Muscle layer of duodenum (tissue), 2 donors: ENCODE measurements around the gene SH3YL1.

ENCODE experiments used
- H3K27ac ChIP-seq: one replicate; pipeline ENCODE4 v1.7.0; 2013; ENCODE audit warnings: mild to moderate bottlenecking, low read length
- H3K27me3 ChIP-seq: one replicate; pipeline ENCODE4 v1.7.0; 2013; ENCODE audit warnings: low read depth, mild to moderate bottlenecking, control low read depth, low read length
- H3K36me3 ChIP-seq, 2 donors: one replicate each; pipeline ENCODE4 v1.7.0; 2013; ENCODE audit warnings: low read length in 2 of 2, control low read depth in 1 of 2, mild to moderate bottlenecking in 1 of 2; ENCODE audit not compliant: insufficient read depth in 2 of 2, control insufficient read depth in 1 of 2
- H3K4me1 ChIP-seq, 2 donors: one replicate each; pipeline ENCODE4 v1.7.0; 2013; ENCODE audit warnings: low read length in 2 of 2, mild to moderate bottlenecking in 2 of 2, control low read depth in 1 of 2, moderate library complexity in 1 of 2; ENCODE audit not compliant: insufficient read depth in 2 of 2, control insufficient read depth in 1 of 2
- H3K4me3 ChIP-seq, 2 donors: one replicate each; pipeline ENCODE4 v1.7.0; 2013; ENCODE audit warnings: low read length in 2 of 2, low read depth in 1 of 2, mild to moderate bottlenecking in 1 of 2
- H3K9me3 ChIP-seq, 2 donors: one replicate each; pipeline ENCODE4 v1.7.0; 2013; ENCODE audit warnings: low read length in 2 of 2, control low read depth in 1 of 2, mild to moderate bottlenecking in 1 of 2; ENCODE audit not compliant: control insufficient read depth in 1 of 2
- donor health status: healthy.

SH3YL1 gene

DNA sequence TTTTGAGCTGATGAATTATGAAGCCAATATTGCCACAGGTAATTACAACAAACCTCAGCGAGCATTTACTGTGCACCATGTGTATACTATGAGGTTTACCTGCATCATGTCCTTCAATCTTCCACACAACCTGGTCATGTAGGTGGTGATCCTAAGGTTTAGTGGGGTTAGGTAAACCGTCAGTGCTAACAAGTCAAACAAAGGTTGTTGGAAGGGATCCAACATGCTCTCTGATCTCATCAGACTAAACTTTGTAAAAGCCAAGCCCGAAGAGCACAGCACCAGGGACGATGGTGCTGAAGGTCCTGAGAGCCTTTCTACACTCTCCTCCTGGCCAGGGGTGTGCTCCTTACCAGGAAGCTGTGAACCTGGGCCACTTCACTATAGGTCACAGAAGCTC, 29.4 kb downstream of the SH3YL1 start:
- Histone ChIP-seq H3K4me3 (no peak overlapping the region), H3K36me3 (peaks cover 11 to 20% of the 10 kb centered on the region in 2 donors), H3K27ac (no peak overlapping the region)

DNA sequence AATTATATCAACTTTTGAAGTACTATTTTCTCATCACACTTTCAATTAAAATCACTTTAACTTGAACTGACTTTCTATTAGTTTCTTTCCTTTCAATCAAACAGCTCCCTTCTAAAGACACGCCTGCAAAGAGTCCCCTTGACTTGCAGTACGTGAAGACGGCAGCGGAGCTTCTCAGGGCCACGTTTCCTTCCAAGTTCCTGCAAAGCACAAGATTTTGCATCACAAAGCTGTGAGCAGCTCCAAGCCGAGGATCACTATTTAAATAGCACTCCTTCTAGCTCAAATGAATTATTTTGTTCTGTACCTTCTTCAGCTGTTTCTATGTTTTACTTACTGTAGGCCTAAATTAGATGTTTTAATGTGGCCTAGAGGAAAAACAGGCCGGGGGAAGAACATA, 30.8 kb downstream of the SH3YL1 start:
- H3K27ac ChIP-seq, result no peak overlapping the region

More for the DNA sequence above, 29.4 kb downstream of the SH3YL1 start:
- Histone ChIP-seq H3K4me1 (no peaks in the 10 kb centered on the region), H3K9me3 (no peaks in the 10 kb centered on the region), H3K27me3 (no peaks in the 10 kb centered on the region)

DNA sequence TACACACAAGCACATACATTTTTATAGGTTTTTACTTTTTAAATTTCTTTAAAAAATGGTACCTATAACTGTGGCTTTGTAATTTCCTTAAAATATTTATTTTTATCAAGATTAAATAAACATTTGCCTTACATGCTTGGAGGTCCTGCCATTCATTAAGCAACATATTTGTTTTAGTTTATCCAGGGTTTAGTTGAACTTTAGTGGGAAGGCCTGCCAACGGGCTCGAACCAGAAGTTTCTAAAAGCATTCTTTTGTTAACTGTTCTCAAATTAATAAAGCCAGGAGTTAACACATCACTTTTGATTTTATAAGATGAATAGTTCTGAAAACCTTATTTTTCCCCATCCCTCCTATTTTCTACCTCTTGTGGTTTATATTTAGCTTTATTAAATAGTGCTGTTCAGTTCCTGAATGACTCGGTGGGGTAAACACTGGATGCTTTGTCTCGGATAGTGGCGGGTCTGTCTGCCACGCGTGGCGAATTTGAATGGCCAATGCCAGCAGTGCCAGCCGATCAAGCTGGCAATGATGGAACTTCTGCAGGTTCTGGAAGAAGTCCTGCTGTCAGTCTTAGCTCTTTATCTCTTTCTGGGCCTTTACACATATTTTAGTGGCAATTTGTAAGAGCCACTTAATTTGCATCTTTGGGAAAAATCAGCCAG, 32.2 kb downstream of the SH3YL1 start:
- no peaks in the 10 kb centered on the region for H3K4me1 ChIP-seq
- peaks cover 16 to 34% of the 10 kb centered on the region in 2 donors for H3K36me3 ChIP-seq
- no peak overlapping the region for H3K27ac ChIP-seq
- no peak overlapping the region for H3K4me3 ChIP-seq
- H3K27me3 ChIP-seq, result no peaks in the 10 kb centered on the region
- no peaks in the 10 kb centered on the region for H3K9me3 ChIP-seq

More for the DNA sequence above, 30.8 kb downstream of the SH3YL1 start:
- H3K27me3 ChIP-seq, result no peaks in the 10 kb centered on the region
- H3K4me1 ChIP-seq, result no peaks in the 10 kb centered on the region
- no peak overlapping the region for H3K4me3 ChIP-seq
- no peaks in the 10 kb centered on the region for H3K9me3 ChIP-seq
- H3K36me3 ChIP-seq, result peaks cover 12 to 29% of the 10 kb centered on the region in 2 donors

DNA sequence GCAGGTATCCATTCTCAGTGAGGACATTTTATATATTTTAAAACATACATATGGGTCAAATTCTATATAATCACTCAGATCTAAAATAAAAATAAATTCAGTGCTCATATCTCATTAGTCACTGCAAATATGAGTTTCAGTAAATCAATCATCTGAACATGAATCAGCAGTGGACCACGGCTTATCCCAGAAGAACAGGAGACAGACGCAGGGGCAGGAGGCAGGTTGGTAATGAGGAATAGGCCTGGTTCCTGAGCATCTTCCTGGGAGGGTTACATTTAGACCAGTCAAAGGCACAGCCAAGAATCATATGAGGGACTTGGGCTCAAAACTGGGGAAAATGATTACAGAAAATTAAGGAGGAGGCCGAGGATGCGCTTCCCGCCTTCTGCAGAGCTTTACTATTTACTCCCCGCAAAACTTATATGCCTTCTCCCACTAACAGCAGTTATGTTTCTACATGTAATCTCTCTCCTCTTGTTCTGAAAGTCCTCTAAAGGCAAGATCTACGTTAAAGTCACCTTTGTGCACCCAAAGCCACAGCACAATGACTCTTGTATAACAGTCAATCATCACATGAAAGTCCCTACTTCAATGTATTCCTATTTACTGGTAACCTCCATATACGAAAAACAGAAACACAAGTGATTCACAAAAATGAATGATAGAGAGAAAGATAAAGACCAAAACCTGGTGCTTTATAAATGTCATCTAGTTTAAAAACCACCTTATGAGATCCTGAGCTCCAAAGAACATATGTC, 35.1 kb downstream of the SH3YL1 start:
- Histone ChIP-seq H3K4me1 (no peaks in the 10 kb centered on the region), H3K27ac (no peak overlapping the region), H3K36me3 (peaks cover 24 to 50% of the 10 kb centered on the region in 2 donors), H3K27me3 (no peaks in the 10 kb centered on the region), H3K9me3 (no peaks in the 10 kb centered on the region), H3K4me3 (no peak overlapping the region)

DNA sequence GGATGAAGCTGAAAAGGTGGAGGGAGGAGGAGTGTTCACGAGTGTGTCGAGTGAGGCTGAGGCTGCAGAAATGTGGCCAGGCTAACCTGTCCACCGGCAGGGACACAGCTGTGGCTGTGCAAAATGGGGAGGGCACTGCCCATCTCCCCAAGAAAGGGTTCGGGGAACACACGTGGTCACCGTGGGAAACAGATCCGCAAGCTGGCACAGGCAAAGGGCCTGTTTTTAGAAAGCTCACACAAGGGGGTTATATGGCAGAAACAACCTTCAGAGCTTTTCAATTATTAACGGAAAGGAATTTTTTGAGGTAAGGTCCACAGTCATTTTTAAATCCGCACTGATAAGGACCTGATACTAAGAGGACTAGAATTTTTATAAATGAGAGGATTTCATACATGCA, 35.7 kb downstream of the SH3YL1 start:
- Histone ChIP-seq H3K4me1 (no peaks in the 10 kb centered on the region), H3K36me3 (peaks cover 30 to 54% of the 10 kb centered on the region in 2 donors), H3K4me3 (no peak overlapping the region), H3K9me3 (no peaks in the 10 kb centered on the region), H3K27me3 (no peaks in the 10 kb centered on the region), H3K27ac (no peak overlapping the region)

DNA sequence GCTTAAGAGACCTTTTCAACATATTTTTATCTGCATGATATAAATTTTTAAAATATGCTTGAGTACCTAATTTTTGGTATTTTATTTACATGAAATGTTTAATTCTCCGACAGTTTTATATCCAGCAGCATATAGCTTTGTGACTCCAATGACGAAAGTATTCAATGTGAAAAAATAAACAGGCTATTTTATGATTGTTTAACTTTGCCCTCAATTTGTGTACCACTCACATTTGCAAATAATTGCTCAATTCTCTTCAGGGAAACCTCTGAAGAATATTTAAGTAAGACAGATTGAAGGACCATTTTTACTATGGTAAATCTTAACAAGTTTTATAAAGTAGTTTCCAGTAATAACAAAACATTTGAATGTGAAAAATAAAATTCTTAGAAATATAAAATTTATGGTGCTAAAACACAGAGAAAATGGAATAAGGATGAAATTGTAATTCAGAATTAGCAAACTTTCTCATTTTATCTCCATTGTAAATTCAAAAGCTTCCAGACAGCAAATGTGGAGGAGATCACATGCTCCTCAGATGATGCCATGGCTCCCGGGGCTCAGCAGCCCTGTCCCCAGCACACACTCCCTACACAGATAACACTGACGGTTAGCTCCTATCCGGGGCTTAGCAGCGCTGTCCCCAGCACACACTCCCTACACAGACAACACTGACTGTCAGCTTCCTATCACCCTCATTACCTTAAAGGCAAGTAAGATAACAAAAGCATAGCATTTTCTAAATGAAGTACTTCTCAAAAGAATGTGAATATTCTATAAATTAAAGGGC, 39.7 kb downstream of the SH3YL1 start:
- H3K27ac ChIP-seq, result no peak overlapping the region
- no peaks in the 10 kb centered on the region for H3K9me3 ChIP-seq
- peaks cover 38 to 60% of the 10 kb centered on the region in 2 donors for H3K36me3 ChIP-seq
- no peak overlapping the region for H3K4me3 ChIP-seq
- no peaks in the 10 kb centered on the region for H3K27me3 ChIP-seq
- no peaks in the 10 kb centered on the region for H3K4me1 ChIP-seq

DNA sequence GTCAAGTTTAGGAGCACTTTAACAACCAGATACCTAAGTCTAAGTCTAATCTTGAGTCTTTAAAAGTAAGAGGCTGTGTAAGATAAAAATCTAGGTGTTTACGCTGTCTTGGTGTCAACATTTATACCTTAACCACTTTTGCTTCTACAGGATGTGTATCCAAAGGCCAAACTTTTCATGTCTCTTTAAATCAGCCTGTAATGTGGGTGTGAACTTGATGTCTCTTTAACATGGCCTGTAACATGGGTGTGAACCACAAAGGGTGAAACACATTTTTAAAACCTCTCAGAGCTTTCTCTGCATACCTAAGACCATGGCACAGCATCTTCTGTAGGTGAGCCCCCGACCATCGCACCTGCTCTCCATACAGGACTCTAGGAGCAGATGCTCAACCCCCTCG, 40.4 kb downstream of the SH3YL1 start:
- no peaks in the 10 kb centered on the region for H3K9me3 ChIP-seq
- H3K36me3 ChIP-seq, result peaks cover 38 to 55% of the 10 kb centered on the region in 2 donors
- no peaks in the 10 kb centered on the region for H3K4me1 ChIP-seq
- H3K4me3 ChIP-seq, result no peak overlapping the region
- H3K27ac ChIP-seq, result no peak overlapping the region
- H3K27me3 ChIP-seq, result no peaks in the 10 kb centered on the region

DNA sequence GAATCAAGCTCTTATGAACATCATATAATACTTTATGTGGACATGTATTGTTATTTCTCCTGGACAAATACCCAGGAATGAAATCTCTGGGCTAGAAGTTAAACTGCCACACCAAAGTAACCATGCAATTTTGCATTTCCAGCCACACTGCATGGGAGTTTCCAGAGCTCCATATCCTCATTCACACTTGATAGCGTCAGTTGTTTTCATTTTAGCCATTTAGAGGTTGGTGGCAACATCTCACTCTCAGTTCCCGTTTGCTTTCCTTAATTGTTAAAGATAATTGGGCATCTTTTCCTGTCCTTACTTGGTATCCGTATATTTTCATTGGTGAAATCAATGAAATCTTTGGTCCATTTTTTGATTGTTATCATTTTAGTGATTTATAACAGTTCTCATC, 47.8 kb downstream of the SH3YL1 start:
- Histone ChIP-seq H3K27ac (no peak overlapping the region), H3K27me3 (no peaks in the 10 kb centered on the region), H3K9me3 (no peaks in the 10 kb centered on the region), H3K4me3 (no peak overlapping the region), H3K4me1 (no peaks in the 10 kb centered on the region), H3K36me3 (peaks cover 14 to 19% of the 10 kb centered on the region in 2 donors)

DNA sequence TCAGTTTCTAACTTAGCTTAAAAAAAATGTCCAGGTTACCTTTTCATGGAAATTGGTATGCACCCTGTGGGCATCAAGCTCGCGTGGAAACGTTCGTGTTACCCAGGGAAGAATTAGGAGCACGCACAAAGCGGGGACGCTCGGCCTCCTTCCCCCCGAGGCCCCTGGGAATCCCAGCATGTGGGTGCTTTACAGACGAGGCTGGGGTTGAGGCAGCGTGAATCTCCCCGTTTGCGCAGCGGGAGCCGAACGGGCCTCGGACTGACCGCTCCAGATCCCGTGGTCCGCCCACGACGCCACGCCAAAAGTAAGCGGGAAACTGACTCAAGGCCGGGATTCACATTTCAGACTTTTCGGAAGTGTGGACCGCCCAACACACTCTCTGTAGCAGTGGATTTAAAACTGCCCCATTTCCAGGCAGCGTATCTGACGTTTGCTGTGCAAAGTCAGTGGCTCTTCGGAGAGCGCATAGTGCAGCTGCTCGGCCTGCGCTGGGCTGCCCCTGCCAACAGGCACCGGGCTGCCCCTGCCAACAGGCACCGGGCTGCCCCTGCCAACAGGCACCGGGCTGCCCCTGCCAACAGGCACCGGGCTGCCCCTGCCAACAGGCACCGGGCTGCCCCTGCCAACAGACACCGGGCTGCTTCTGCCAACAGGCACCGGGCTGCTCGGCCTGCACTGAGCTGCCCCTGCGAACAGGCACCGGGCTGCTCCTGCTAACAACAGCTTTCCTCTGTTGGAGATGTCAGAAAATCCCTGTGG, 49.7 kb downstream of the SH3YL1 start:
- H3K36me3 ChIP-seq, result peaks cover 10 to 13% of the 10 kb centered on the region in 2 donors
- H3K4me3 ChIP-seq, result no peak overlapping the region
- no peaks in the 10 kb centered on the region for H3K4me1 ChIP-seq
- H3K27me3 ChIP-seq, result no peaks in the 10 kb centered on the region
- H3K9me3 ChIP-seq, result no peaks in the 10 kb centered on the region
- H3K27ac ChIP-seq, result no peak overlapping the region

DNA sequence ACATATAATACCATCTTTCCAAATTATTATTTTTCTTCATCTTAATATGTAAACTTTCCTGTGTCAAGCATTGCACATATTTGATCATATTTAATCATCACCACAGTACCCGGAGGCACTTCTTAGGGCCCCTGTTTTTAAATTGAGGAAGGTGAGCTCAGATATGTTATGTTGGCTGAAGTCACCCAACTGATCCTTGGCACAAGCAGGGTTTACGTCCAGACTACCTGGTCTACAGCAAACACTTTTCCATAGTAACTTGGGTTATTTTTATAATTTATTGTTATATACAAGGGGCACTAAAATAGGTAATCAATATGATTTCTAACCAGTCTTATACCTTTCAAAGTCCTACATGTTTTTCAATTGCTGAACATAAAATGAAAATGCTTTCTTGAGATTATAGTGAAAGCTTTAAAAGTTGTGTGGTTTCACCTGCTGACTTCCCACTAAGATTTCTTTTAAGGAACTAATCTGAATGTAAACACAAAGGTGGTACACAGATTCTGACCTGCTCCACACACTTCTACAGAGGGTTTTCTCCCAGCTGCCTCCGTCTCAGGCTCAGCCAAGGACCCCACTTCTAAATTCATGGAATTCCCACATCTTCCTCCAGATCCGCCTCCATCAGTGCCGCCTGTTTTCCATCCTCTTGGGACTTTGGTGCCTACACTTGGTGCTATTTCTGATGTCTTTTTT, 52.2 kb downstream of the SH3YL1 start:
- no peaks in the 10 kb centered on the region for H3K4me1 ChIP-seq
- no peaks in the 10 kb centered on the region for H3K9me3 ChIP-seq
- H3K36me3 ChIP-seq, result no peaks in the 10 kb centered on the region
- no peak overlapping the region for H3K27ac ChIP-seq
- H3K4me3 ChIP-seq, result no peak overlapping the region
- H3K27me3 ChIP-seq, result no peaks in the 10 kb centered on the region
